Activated naive CD4-positive, alpha-beta T cell (primary cell): ENCODE data around the gene RAPGEF5.

Experiments used
- DNase-seq, 4 experiments: peaks; one replicate each; lab custom pipeline; 2025; lab: John Stamatoyannopoulos, UW

The RAPGEF5 gene

GRCh38 chr7:22216832-22217475 is 140.0 kb downstream of the RAPGEF5 start:
- no peak for DNase-seq

GRCh38 chr7:22216309-22216708 is 140.6 kb downstream of the RAPGEF5 start:
- no peak for DNase-seq

- DNase-seq, result no peak
Observed at GRCh38 chr7:22214000-22214399, 143.0 kb downstream of the RAPGEF5 start.

GRCh38 chr7:22213081-22213480 is 143.9 kb downstream of the RAPGEF5 start:
- DNase-seq, result no peak

- no peak for DNase-seq
Observed at GRCh38 chr7:22210967-22211366, 146.0 kb downstream of the RAPGEF5 start.

GRCh38 chr7:22210355-22210754 is 146.6 kb downstream of the RAPGEF5 start:
- no peak for DNase-seq

- no peak for DNase-seq
Observed at GRCh38 chr7:22208799-22209198, 148.2 kb downstream of the RAPGEF5 start.

GRCh38 chr7:22207724-22208225 is 149.2 kb downstream of the RAPGEF5 start:
- no peak for DNase-seq

GRCh38 chr7:22205631-22206030 is 151.3 kb downstream of the RAPGEF5 start:
- DNase-seq, result no peak

- DNase-seq, result no peak
Observed at GRCh38 chr7:22204312-22204711, 152.6 kb downstream of the RAPGEF5 start.

GRCh38 chr7:22202141-22202540 is 154.8 kb downstream of the RAPGEF5 start:
- no peak for DNase-seq

GRCh38 chr7:22201186-22201880 is 155.6 kb downstream of the RAPGEF5 start:
- no peak for DNase-seq

GRCh38 chr7:22200777-22201176 is 156.2 kb downstream of the RAPGEF5 start:
- DNase-seq, result no peak

GRCh38 chr7:22200238-22200637 is 156.7 kb downstream of the RAPGEF5 start:
- DNase-seq, result no peak

GRCh38 chr7:22197376-22197775 is 159.6 kb downstream of the RAPGEF5 start:
- no peak for DNase-seq

GRCh38 chr7:22196429-22196828 is 160.5 kb downstream of the RAPGEF5 start:
- DNase-seq, result no peak

GRCh38 chr7:22195397-22196172 is 161.4 kb downstream of the RAPGEF5 start:
- no peak for DNase-seq

- no peak for DNase-seq
Observed at GRCh38 chr7:22194658-22195273, 162.2 kb downstream of the RAPGEF5 start.

- no peak for DNase-seq
Observed at GRCh38 chr7:22193450-22193983, 163.4 kb downstream of the RAPGEF5 start.

GRCh38 chr7:22192801-22193200 is 164.2 kb downstream of the RAPGEF5 start:
- no peak for DNase-seq

- no peak for DNase-seq
Observed at GRCh38 chr7:22190736-22191135, 166.2 kb downstream of the RAPGEF5 start.

- no peak for DNase-seq
Observed at GRCh38 chr7:22189741-22190140, 167.2 kb downstream of the RAPGEF5 start.
